ENCODE data around the gene GASK1A.
"Not testable (repeated sequence)": the region's sequence is repeated elsewhere in the genome, so short reads cannot be mapped to it uniquely, and the experiment has no call there.

Gene GASK1A

DNA sequence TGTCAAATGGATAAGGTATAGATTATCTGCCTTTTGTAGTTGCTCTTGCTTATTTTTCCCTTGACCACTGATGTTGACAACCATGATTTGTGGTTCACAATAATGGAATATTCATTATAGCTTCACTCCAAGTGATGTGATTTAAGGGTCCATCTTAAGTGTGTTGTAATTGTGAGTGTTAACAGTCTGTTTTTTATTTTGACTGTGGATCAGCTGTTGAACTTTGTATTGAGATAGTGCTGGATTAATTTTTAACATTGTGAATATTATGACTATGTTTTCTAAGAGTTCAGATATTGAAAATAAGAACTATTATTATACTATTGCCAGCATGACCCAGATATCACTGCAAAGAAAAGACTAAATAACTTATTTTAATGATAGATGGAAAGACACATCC lies 8.6 kb upstream of the GASK1A start:
- DNase-seq (ENCODE audit: low spot score in 2 of 2) = no peak
- Histone ChIP-seq H3K36me3 (replicated peaks) (no peaks in the 10 kb centered on the region), H3K9me3 (peaks cover 2% of the 10 kb centered on the region; the same call in 1 of the 2 replicates), H3K4me1 (no peaks in the 10 kb centered on the region), H3K4me3 (no peak overlapping the region), H3K27me3 (ENCODE audit: low read depth) (peaks cover 8% of the 10 kb centered on the region)
- in situ Hi-C loops (cut with MboI; ENCODE audit: low sequenced_read_pairs) = no loop called here

DNA sequence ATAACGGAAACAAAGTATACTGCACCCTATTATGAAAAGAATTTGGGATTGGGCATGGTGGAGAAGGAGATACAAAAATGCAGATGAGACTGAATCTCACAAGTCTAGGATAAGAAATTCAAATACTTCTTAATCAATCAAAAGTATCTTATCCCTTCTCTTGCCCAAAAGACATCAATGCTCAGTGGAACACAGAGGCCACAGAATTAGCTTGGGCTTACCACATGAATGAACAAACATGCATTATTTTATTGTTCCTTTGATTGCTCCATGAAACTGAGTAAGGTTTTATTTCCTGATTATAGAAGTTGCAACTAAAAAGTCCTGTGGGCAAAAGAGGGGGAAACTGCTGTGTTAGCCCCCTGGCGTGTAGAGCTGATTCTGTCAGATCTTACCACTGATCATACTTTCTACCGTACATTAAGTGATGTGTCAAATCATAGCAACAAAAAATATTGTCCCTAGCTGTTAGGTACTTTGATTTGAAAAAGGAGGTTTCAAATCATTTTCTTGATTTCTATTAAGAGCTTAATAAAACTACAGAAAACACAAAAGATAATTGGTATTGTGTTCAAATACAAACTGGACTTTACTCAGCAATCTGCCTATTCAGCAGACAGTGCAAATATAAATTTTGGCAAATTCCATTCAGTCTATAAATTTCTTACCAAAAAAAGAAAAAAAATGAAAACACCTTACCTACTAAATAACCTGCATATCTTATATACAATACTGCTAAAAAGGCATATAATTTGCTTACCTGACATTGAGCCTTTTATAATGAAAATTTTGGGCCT lies 7.9 kb upstream of the GASK1A start:
- in situ Hi-C loops (cut with MboI; ENCODE audit: low sequenced_read_pairs) = no loop called here
- no peak overlapping the region for H3K4me3 ChIP-seq
- peaks cover 4% of the 10 kb centered on the region; the same call in 1 of the 2 replicates for H3K27me3 ChIP-seq (ENCODE audit: low read depth)
- no peak for DNase-seq (ENCODE audit: low spot score in 2 of 2)
- H3K36me3 ChIP-seq (replicated peaks) = no peaks in the 10 kb centered on the region
- H3K4me1 ChIP-seq = no peaks in the 10 kb centered on the region
- peaks cover 2% of the 10 kb centered on the region; the same call in 1 of the 2 replicates for H3K9me3 ChIP-seq

DNA sequence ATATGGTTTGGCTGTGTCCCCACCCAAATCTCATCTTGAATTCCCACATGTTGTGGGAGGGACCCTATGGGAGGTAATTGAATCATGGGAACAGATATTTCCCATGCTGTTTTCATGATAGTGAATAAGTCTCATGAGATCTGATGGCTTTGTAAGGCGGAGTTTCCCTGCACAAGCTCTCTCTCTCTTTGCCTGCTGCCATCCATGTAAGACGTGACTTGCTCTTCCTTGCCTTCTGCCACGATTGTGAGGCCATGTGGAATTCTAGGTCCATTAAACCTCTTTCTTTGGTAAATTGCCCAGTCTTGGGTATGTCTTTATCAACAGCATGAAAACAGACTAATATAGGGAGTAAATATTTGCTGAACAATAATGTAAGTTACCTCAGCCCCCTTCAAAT lies 4.2 kb upstream of the GASK1A start:
- in situ Hi-C loops (cut with MboI; ENCODE audit: low sequenced_read_pairs) = loop anchor here (25.0 kb wide), 1 partner anchor 537 kb away; no protein-coding TSS in a partner anchor
- not testable (repeated sequence) for H3K36me3 ChIP-seq (replicated peaks); H3K4me1 ChIP-seq; H3K9me3 ChIP-seq; H3K4me3 ChIP-seq; DNase-seq (ENCODE audit: low spot score in 2 of 2)
- H3K27me3 ChIP-seq (ENCODE audit: low read depth) = peaks cover 21% of the 10 kb centered on the region

DNA sequence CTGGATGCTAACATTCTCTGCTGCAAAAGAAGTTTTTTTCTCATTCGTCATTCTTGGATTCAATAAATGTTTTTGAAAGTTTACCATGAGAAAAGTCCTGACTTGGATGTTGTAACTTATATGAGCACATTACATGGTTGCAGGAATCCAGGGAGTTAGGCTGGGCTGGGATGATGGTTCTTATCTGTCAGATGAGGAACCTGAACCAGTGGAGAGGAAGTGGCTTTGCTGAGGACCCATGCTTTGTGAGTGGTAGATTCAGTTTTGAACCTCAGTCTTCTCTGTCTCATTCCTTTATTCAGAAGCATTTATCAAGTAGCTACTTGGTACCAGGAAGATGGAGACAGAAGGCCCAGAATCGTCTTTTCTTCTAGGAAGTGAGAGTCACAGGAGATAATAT lies 3.7 kb upstream of the GASK1A start:
- no peak for DNase-seq (ENCODE audit: low spot score in 2 of 2)
- in situ Hi-C loops (cut with MboI; ENCODE audit: low sequenced_read_pairs) = loop anchor here (25.0 kb wide), 1 partner anchor 537 kb away; no protein-coding TSS in a partner anchor
- peaks cover 27% of the 10 kb centered on the region for H3K27me3 ChIP-seq (ENCODE audit: low read depth)
- H3K4me3 ChIP-seq = no peak overlapping the region
- H3K4me1 ChIP-seq = peaks cover 2% of the 10 kb centered on the region; the same call in 1 of the 2 replicates
- peaks cover 2% of the 10 kb centered on the region; the same call in 1 of the 2 replicates for H3K9me3 ChIP-seq
- no peaks in the 10 kb centered on the region for H3K36me3 ChIP-seq (replicated peaks)

DNA sequence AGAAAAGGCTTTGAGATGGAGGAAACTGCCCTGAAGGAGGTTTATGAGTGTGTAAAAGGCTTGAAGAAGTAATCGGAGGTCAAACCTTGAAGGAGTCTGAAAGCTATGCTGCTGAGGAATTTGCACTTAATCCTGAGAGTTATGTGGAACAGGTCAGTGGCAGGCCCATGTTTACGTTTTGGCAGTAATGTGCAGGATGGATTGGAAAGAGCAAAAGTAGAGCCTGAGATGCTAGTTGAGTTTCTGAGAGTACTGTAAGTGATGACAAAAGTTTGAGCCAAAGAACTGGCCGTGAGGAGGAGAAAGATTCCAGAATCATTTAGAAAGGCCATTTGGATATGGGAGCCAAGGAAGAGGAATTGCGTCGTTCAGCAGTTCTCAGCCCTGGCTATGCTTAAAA lies 3.2 kb upstream of the GASK1A start:
- peaks cover 32% of the 10 kb centered on the region for H3K27me3 ChIP-seq (ENCODE audit: low read depth)
- DNase-seq (ENCODE audit: low spot score in 2 of 2) = no peak
- no peak overlapping the region for H3K4me3 ChIP-seq
- peaks cover 2% of the 10 kb centered on the region; the same call in 1 of the 2 replicates for H3K4me1 ChIP-seq
- no peaks in the 10 kb centered on the region for H3K36me3 ChIP-seq (replicated peaks)
- in situ Hi-C loops (cut with MboI; ENCODE audit: low sequenced_read_pairs) = loop anchor here (25.0 kb wide), 1 partner anchor 536 kb away; no protein-coding TSS in a partner anchor
- H3K9me3 ChIP-seq = peaks cover 2% of the 10 kb centered on the region; the same call in 1 of the 2 replicates

DNA sequence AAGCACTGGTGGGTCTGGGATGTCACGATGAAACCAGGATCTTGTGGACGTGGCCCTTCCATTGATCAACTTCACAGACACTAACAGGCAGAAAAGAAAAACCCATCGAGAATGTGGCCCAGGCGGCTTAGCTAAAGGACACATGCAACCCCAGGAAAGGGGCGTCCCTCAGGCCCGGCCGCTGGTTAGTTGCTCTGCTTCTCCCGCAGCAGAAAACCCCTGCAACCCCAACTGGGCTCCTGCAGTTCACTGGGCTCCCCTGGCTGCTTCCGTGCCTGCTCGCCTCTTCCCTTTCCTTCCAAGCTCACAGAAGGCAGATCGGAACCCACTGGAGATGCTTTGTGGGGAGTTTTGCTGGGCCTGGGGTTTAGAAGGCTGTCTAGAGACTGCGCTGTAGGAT lies 1.1 kb downstream of the GASK1A start:
- Histone ChIP-seq H3K4me3 (no peak overlapping the region), H3K9me3 (no peaks in the 10 kb centered on the region), H3K36me3 (replicated peaks) (no peaks in the 10 kb centered on the region), H3K4me1 (peaks cover 2% of the 10 kb centered on the region; the same call in 1 of the 2 replicates), H3K27me3 (ENCODE audit: low read depth) (peaks cover 46% of the 10 kb centered on the region)
- in situ Hi-C loops (cut with MboI; ENCODE audit: low sequenced_read_pairs) = loop anchor here (25.0 kb wide), 1 partner anchor 532 kb away; no protein-coding TSS in a partner anchor
- no peak for DNase-seq (ENCODE audit: low spot score in 2 of 2)

DNA sequence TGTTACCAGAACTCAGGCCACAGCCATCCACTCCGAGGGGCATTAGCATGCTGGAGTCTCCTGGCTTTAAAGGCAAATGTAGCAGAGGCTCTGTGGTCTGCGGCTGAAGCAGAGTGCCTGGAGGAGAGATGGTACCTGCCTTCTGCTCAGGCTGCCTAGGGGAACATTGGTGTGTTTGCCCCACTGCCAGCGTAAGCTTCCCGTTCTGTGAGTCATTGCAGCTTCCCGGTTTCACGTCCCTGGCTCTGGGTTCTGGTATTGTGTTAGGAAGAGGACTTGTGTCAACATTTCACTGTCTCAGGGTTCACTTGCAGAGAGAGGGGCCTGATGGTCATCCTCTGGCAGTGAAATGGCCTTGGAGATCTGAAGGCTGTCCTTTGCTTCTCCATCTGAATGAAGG lies 1.8 kb downstream of the GASK1A start:
- DNase-seq (ENCODE audit: low spot score in 2 of 2) = no peak
- Histone ChIP-seq H3K36me3 (replicated peaks) (no peaks in the 10 kb centered on the region), H3K27me3 (ENCODE audit: low read depth) (peaks cover 46% of the 10 kb centered on the region), H3K4me1 (peaks cover 2% of the 10 kb centered on the region; the same call in 1 of the 2 replicates), H3K4me3 (no peak overlapping the region), H3K9me3 (no peaks in the 10 kb centered on the region)
- in situ Hi-C loops (cut with MboI; ENCODE audit: low sequenced_read_pairs) = loop anchor here (25.0 kb wide), 1 partner anchor 531 kb away; no protein-coding TSS in a partner anchor

DNA sequence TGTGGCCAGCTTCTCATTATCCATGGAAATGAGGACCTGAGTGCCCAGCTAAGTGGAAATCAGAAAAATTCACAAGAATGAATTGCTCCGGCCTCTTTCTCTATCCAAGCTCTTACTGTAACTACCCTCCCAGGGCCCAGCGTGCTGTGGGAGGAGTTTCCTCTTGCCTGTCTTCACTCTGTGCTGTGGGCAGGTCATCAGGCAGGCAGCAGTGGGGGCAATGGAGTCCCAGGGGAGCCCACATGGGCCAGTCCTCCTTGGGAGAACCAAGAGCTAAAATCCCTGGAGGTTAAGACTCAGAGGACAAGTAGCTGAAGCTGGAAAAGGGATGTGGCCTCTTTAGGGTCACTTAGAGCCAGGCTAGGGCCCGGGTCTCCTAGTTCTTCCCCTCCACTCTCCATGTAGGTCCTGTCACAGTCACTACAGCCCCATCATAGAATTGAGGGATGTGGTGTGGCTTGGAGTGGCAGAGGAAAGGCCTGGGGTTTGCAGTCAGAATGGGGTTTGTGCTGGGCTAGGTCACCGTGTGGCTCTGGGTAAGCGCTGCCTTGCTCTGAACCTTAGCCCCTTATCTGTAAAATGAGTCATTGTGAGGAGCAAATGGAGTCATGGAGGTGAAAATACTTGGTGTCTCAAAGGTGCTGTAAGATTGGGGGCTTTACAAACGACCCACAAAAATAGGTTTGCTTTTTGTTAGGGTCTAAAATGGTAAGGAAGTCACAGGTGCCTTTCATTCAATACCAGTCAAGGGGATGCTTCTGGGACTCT lies 3.7 kb downstream of the GASK1A start:
- no peaks in the 10 kb centered on the region for H3K36me3 ChIP-seq (replicated peaks)
- DNase-seq (ENCODE audit: low spot score in 2 of 2) = no peak
- H3K4me1 ChIP-seq = peaks cover 2% of the 10 kb centered on the region; the same call in 1 of the 2 replicates
- H3K4me3 ChIP-seq = no peak overlapping the region
- peaks cover 50% of the 10 kb centered on the region for H3K27me3 ChIP-seq (ENCODE audit: low read depth)
- in situ Hi-C loops (cut with MboI; ENCODE audit: low sequenced_read_pairs) = loop anchor here (25.0 kb wide), 1 partner anchor 529 kb away; no protein-coding TSS in a partner anchor
- H3K9me3 ChIP-seq = no peaks in the 10 kb centered on the region

DNA sequence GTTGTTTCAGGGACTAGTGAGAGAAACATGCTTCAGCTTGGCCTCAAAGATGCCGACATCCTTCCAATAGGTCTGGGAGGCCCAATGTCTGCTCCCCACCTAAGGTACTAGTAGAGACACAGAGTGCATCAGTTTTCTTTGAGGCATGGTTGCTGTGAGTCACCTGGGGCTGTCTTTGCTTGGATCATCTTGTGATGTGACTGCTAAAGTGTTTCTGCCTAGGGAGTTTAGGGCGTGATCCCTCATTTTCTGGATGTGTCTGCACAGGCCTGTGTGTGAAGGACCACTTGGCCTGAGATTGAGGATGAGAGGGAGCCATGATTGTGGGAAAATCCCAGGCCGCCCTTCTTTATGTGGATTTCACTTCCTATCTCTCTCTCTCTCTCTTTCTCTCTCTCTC lies 4.8 kb downstream of the GASK1A start:
- Histone ChIP-seq H3K36me3 (replicated peaks) (no peaks in the 10 kb centered on the region), H3K9me3 (no peaks in the 10 kb centered on the region), H3K27me3 (ENCODE audit: low read depth) (peaks cover 39% of the 10 kb centered on the region), H3K4me3 (no peak overlapping the region), H3K4me1 (peaks cover 2% of the 10 kb centered on the region; the same call in 1 of the 2 replicates)
- in situ Hi-C loops (cut with MboI; ENCODE audit: low sequenced_read_pairs) = loop anchor here (25.0 kb wide), 1 partner anchor 528 kb away; no protein-coding TSS in a partner anchor
- no peak for DNase-seq (ENCODE audit: low spot score in 2 of 2)

DNA sequence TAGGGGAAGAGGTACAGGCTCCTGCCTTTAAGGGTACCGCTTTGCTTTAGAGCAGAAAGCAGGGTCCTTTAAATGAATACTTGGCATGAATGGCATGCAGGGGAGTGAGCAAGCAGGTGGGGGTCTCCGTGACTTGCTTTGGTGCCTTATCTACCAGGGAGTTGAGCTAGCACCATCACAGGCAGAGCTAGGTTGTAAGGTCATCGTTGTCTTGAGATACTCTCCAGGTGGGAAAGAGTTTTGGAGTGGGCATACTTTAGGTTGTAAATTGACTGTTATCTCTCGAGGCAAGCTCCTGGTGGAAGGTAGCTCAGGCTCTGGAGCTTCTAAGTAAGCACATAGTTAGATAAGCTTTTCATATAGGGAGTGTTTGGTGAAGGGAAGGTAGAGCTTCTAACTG lies 5.6 kb downstream of the GASK1A start:
- Histone ChIP-seq H3K27me3 (ENCODE audit: low read depth) (peaks cover 31% of the 10 kb centered on the region), H3K36me3 (replicated peaks) (no peaks in the 10 kb centered on the region), H3K9me3 (no peaks in the 10 kb centered on the region), H3K4me1 (peaks cover 2% of the 10 kb centered on the region; the same call in 1 of the 2 replicates), H3K4me3 (no peak overlapping the region)
- in situ Hi-C loops (cut with MboI; ENCODE audit: low sequenced_read_pairs) = loop anchor here (25.0 kb wide), 1 partner anchor 528 kb away; no protein-coding TSS in a partner anchor
- DNase-seq (ENCODE audit: low spot score in 2 of 2) = no peak

DNA sequence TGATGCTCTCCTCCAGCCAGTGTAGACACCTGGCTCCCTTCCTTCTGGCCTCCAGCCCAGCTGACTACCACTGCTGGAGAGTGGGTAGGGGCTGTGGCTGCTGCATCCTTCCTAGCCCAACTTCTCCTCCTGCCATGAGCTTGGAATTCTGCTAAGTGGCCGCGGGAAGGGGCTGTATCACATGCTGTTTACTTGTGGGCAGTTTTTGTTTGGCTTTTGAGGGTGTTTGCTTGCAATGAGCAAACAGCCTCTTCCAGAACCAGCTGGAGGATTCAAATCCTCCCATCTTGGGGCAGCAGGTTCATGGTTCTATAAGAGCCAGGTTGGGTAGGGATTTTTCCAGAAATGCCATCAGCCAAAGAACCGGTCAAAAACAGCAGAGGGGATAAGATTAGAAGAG lies 9.0 kb downstream of the GASK1A start:
- Histone ChIP-seq H3K9me3 (no peaks in the 10 kb centered on the region), H3K27me3 (ENCODE audit: low read depth) (peaks cover 4% of the 10 kb centered on the region; the same call in 1 of the 2 replicates), H3K36me3 (replicated peaks) (no peaks in the 10 kb centered on the region), H3K4me1 (no peaks in the 10 kb centered on the region), H3K4me3 (no peak overlapping the region)
- DNase-seq (ENCODE audit: low spot score in 2 of 2) = no peak
- in situ Hi-C loops (cut with MboI; ENCODE audit: low sequenced_read_pairs) = loop anchor here (25.0 kb wide), 1 partner anchor 524 kb away; no protein-coding TSS in a partner anchor

DNA sequence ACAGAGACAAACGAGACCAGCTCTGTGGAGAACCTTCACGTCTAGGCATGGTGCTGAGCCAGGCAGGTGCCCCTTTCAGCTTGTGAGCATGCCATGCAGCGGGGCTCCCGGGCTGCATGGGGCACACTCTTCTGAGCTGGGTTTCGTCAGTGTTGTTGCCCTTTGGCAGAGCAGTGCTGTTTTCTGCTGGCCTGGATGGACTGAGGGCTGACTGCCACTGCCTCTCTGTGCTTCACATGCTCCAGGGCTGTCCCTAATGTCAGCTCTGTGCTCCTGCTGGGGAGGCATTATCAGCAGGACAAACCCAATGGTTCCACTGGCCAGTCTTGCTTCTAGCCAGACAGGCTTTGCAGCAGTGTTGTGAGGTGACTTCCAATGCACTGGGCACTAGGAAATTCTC lies 9.5 kb downstream of the GASK1A start:
- no peak for DNase-seq (ENCODE audit: low spot score in 2 of 2)
- in situ Hi-C loops (cut with MboI; ENCODE audit: low sequenced_read_pairs) = loop anchor here (25.0 kb wide), 1 partner anchor 524 kb away; no protein-coding TSS in a partner anchor
- Histone ChIP-seq H3K36me3 (replicated peaks) (no peaks in the 10 kb centered on the region), H3K9me3 (no peaks in the 10 kb centered on the region), H3K27me3 (ENCODE audit: low read depth) (peaks cover 4% of the 10 kb centered on the region; the same call in 1 of the 2 replicates), H3K4me1 (no peaks in the 10 kb centered on the region), H3K4me3 (no peak overlapping the region)

All from HAP-1 (cell line).